SU-DHL-6 (cell line): ENCODE results near the gene ZNF385C.

Experiments used
- H2AFZ ChIP-seq: fragments of 200-600 bp; sonication (generic); 2 replicates; pipeline ENCODE4 v1.6.1; 2014; ENCODE audit warnings: low read depth, mild to moderate bottlenecking, moderate library complexity, mixed read lengths, antibody characterized with exemption, low read length; ENCODE audit not compliant: severe bottlenecking
- H3F3A ChIP-seq: fragments of 200-600 bp; shearing (Covaris generic); 2 replicates; pipeline ENCODE4 v1.6.0; 2016; ENCODE audit warnings: antibody characterized with exemption, mild to moderate bottlenecking; ENCODE audit not compliant: insufficient read depth
- H3K27ac ChIP-seq: fragments of 200-600 bp; sonication (generic); 2 replicates; pipeline ENCODE4 v1.5.1; 2016; ENCODE audit warnings: low read depth, mild to moderate bottlenecking, low read length, moderate library complexity, mixed read lengths
- H3K27me3 ChIP-seq: fragments of 200-600 bp; sonication (generic), shearing (Covaris generic); 2 replicates; pipeline ENCODE4 v1.6.0; 2014; ENCODE audit warnings: mild to moderate bottlenecking, low read length
- H3K36me3 ChIP-seq: fragments of 200-600 bp; sonication (generic); 2 replicates; pipeline ENCODE4 v1.6.1; 2014; ENCODE audit warnings: mild to moderate bottlenecking, low read length, mixed read lengths
- H3K4me2 ChIP-seq: fragments of 300-600, 200-600 bp; shearing (Covaris generic), sonication (generic); 2 replicates; pipeline ENCODE4 v1.6.0; 2014; ENCODE audit warnings: low read length, low read depth, mild to moderate bottlenecking; ENCODE audit not compliant: poor library complexity, severe bottlenecking
- H3K4me3 ChIP-seq: fragments of 200-600 bp; sonication (generic); 2 replicates; pipeline ENCODE4 v1.5.1; 2014; ENCODE audit warnings: antibody characterized with exemption, low read length, mild to moderate bottlenecking, mixed read lengths; ENCODE audit not compliant: insufficient read depth, poor library complexity, severe bottlenecking
- H3K79me2 ChIP-seq: fragments of 200-600 bp; sonication (generic); 2 replicates; pipeline ENCODE4 v1.6.1; 2014; ENCODE audit warnings: mild to moderate bottlenecking, low read length, moderate library complexity; ENCODE audit not compliant: insufficient read depth
- H3K9ac ChIP-seq: fragments of 200-600 bp; sonication (generic); 2 replicates; pipeline ENCODE4 v1.7.0; 2014; ENCODE audit warnings: mild to moderate bottlenecking, low read length
- H3K9me2 ChIP-seq: fragments of 200-600 bp; sonication (generic); replicated peaks from 2 replicates; pipeline ENCODE4 v1.6.1; 2014; ENCODE audit warnings: low read length; ENCODE audit not compliant: insufficient read depth
- H3K9me3 ChIP-seq: fragments of 200-600 bp; sonication (generic); 2 replicates; pipeline ENCODE4 v1.6.1; 2014; ENCODE audit warnings: low read length, mixed read lengths; ENCODE audit not compliant: insufficient read depth
- H4K20me1 ChIP-seq: fragments of 200-600 bp; sonication (generic); 2 replicates; pipeline ENCODE4 v1.6.1; 2014; ENCODE audit warnings: low read depth, mild to moderate bottlenecking, antibody characterized with exemption, low read length, moderate library complexity, mixed read lengths
- EZH2phosphoT487 ChIP-seq: fragments of 200-600 bp; sonication (generic), shearing (Covaris generic); conservative IDR thresholded peaks from 2 replicates; pipeline ENCODE4 v1.6.1; 2018; ENCODE audit warnings: mild to moderate bottlenecking, antibody characterized with exemption, low read length, moderate library complexity, mixed read lengths
- TF ChIP-seq, protein P1 (sequence below): fragments of 200-600 bp; sonication (generic); IDR thresholded peaks from one replicate; pipeline ENCODE4 v1.5.1; 2017; ENCODE audit warnings: antibody characterized with exemption, mild to moderate bottlenecking, low read length, moderate library complexity; ENCODE audit not compliant: insufficient read depth, poor library complexity, severe bottlenecking

The ZNF385C gene

DNA sequence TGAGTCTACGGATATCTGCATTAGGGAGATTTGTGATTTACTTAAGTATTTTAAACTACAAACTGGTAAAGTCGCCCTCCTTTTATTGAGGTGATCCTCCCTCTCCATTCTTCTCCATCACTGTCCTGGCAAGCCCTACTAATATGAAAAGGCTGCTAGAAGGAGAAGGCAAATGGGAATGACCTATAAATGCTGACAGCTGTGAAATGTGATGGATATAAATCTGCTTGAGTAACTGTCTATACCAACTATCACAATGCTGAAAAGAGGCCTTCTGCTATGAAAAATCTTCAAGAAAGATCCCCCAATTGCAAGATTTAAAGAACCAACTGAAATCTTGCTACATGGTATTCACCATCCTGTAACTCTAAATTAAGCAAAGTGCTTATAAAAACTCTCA lies 96.5 kb downstream of the ZNF385C start:
- H3K36me3 ChIP-seq, result peaks cover 15% of the 10 kb centered on the region; the same call in 1 of the 2 replicates
- H3K9me3 ChIP-seq, result no peaks in the 10 kb centered on the region
- TF ChIP-seq, protein P1, sequence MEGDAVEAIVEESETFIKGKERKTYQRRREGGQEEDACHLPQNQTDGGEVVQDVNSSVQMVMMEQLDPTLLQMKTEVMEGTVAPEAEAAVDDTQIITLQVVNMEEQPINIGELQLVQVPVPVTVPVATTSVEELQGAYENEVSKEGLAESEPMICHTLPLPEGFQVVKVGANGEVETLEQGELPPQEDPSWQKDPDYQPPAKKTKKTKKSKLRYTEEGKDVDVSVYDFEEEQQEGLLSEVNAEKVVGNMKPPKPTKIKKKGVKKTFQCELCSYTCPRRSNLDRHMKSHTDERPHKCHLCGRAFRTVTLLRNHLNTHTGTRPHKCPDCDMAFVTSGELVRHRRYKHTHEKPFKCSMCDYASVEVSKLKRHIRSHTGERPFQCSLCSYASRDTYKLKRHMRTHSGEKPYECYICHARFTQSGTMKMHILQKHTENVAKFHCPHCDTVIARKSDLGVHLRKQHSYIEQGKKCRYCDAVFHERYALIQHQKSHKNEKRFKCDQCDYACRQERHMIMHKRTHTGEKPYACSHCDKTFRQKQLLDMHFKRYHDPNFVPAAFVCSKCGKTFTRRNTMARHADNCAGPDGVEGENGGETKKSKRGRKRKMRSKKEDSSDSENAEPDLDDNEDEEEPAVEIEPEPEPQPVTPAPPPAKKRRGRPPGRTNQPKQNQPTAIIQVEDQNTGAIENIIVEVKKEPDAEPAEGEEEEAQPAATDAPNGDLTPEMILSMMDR, result no peak
- no peak for TF ChIP-seq EZH2phosphoT487
- no peaks in the 10 kb centered on the region for H3K9me2 ChIP-seq
- peaks cover 62% of the 10 kb centered on the region for H3K79me2 ChIP-seq
- no peak overlapping the region for H3K27ac ChIP-seq
- peaks cover 12% of the 10 kb centered on the region for H3F3A ChIP-seq
- H3K27me3 ChIP-seq, result no peaks in the 10 kb centered on the region
- no peak overlapping the region for H3K4me3 ChIP-seq
- no peak overlapping the region for H3K4me2 ChIP-seq
- H2AFZ ChIP-seq, result no peak overlapping the region
- H3K9ac ChIP-seq, result no peak overlapping the region
- peaks cover 7% of the 10 kb centered on the region; the same call in 1 of the 2 replicates for H4K20me1 ChIP-seq

DNA sequence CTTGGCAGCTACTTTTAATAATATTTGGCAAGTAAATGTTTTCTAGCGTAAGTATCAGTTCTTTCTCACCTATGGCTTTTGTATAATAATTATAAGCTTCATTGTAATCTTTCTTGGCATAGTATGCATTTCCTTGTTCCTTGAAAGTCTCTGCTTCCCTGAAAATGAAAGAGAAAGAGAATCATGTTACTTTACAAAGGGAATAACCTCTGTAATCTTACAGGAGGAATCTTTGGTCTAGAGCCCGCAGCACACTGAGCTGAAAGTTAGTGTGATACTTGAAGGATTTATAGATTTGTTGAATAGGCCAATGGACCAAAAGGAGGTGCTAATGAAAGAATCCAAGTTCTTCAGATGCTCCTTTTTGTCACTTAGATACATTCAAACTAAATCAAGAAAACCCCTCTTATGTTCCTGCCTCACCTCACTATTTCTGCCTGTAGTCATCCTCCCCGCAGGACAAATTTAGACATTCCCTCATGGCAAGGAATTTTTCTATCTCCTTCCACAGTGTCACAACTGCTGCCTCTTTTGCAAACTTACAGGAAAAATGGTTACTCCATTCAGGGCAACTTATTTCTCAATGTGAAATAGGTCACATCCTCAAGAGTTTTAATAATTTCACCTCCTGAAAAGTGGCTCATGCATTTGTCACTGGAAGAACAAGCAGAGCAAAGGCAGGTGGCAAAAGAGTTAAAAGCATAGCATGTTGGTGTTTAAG lies 97.7 kb downstream of the ZNF385C start:
- Histone ChIP-seq H3K9ac (no peak overlapping the region), H3K27ac (no peak overlapping the region), H3F3A (peaks cover 24% of the 10 kb centered on the region), H3K9me3 (no peaks in the 10 kb centered on the region), H2AFZ (no peak overlapping the region), H3K36me3 (peaks cover 16% of the 10 kb centered on the region; the same call in 1 of the 2 replicates), H4K20me1 (peaks cover 7% of the 10 kb centered on the region; the same call in 1 of the 2 replicates), H3K4me2 (no peak overlapping the region), H3K4me3 (no peak overlapping the region), H3K27me3 (no peaks in the 10 kb centered on the region), H3K9me2 (no peaks in the 10 kb centered on the region), H3K79me2 (peaks cover 51% of the 10 kb centered on the region)
- no peak for TF ChIP-seq EZH2phosphoT487
- TF ChIP-seq, protein P1, result no peak

DNA sequence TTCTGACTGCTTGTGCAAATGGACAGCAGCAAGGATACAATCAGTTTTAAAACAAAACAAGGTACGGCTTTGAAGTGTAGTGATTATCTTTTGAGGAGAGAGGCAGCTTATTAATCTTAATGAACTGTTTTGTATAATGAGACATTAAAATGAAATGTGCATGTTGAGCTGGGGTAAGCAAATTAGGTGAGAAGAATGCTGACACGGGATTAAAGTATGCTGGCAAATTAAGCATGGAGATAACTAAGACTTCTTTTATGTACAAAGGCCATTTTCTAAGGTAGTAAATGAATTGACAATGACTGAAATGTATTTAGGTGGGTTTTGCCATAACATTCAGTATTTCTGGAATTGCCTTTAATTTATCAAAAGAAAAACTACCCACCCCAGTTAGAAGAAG lies 99.8 kb downstream of the ZNF385C start:
- Histone ChIP-seq H3K9ac (no peak overlapping the region), H3K4me2 (no peak overlapping the region), H2AFZ (no peak overlapping the region), H3K27ac (peak overlapping the region; percentile 12; the same call in 1 of the 2 replicates), H3K79me2 (peaks cover 30% of the 10 kb centered on the region), H3K9me2 (no peaks in the 10 kb centered on the region), H3F3A (peaks cover 27% of the 10 kb centered on the region), H3K4me3 (no peak overlapping the region), H3K36me3 (peaks cover 29% of the 10 kb centered on the region), H4K20me1 (peaks cover 7% of the 10 kb centered on the region; the same call in 1 of the 2 replicates), H3K27me3 (no peaks in the 10 kb centered on the region), H3K9me3 (no peaks in the 10 kb centered on the region)
- TF ChIP-seq EZH2phosphoT487, result no peak
- TF ChIP-seq, protein P1, result no peak
